ENCODE results near the gene MMGT1. TPM values are rescaled to one million over a fixed set of nuclear protein-coding genes. Genes with fewer than 3 reads are reported as not detected.

Gene MMGT1
- 7.3 TPM for polyA plus RNA-seq (2012; ENCODE audit: insufficient read length, low read depth)

GRCh38 chrX:135973548-135974278 is at the start of gene MMGT1:
Gene MMGT1 (minus strand): TSS chrX:135973988. CDS start chrX:135973675, 313 bp downstream.
- TF ChIP-seq REST (IDR thresholded peaks at IDR 0.05; ENCODE audit: insufficient read depth in 1 of 2, low read depth in 2 of 2, low read length in 2 of 2) (0 out of 4 replicates have a peak, but pooled peaks of 1 of the 2 experiments have one; percentile 10), FOXP2 (optimal IDR thresholded peaks at IDR 0.05; ENCODE audit: borderline replicate concordance, extremely low read depth, extremely low read length, insufficient read depth) (peak; percentile 2), TAF1 (IDR thresholded peaks at IDR 0.05; ENCODE audit: borderline replicate concordance, insufficient read depth, low read length) (0 out of 2 replicates have a peak, but pooled peaks have one; percentile 40), SIN3A (IDR thresholded peaks at IDR 0.05; ENCODE audit: borderline replicate concordance, insufficient read depth, low read length) (no peak)

- TF ChIP-seq REST (IDR thresholded peaks at IDR 0.05; ENCODE audit: insufficient read depth in 1 of 2, low read depth in 2 of 2, low read length in 2 of 2) (no peak), FOXP2 (optimal IDR thresholded peaks at IDR 0.05; ENCODE audit: borderline replicate concordance, extremely low read depth, extremely low read length, insufficient read depth) (no peak), TAF1 (IDR thresholded peaks at IDR 0.05; ENCODE audit: borderline replicate concordance, insufficient read depth, low read length) (no peak), POLR2AphosphoS5 (IDR thresholded peaks at IDR 0.05; ENCODE audit: low read depth, low read length) (no peak), SIN3A (IDR thresholded peaks at IDR 0.05; ENCODE audit: borderline replicate concordance, insufficient read depth, low read length) (no peak)
Measured at GRCh38 chrX:136021903-136022302, 48.1 kb upstream of the MMGT1 start.

- TF ChIP-seq POLR2AphosphoS5 (IDR thresholded peaks at IDR 0.05; ENCODE audit: low read depth, low read length) (no peak), TAF1 (IDR thresholded peaks at IDR 0.05; ENCODE audit: borderline replicate concordance, insufficient read depth, low read length) (no peak)
Measured at GRCh38 chrX:136021160-136021559, 47.4 kb upstream of the MMGT1 start.

GRCh38 chrX:136019226-136019625 is 45.4 kb upstream of the MMGT1 start:
- TF ChIP-seq TAF1 (IDR thresholded peaks at IDR 0.05; ENCODE audit: borderline replicate concordance, insufficient read depth, low read length) (no peak), SIN3A (IDR thresholded peaks at IDR 0.05; ENCODE audit: borderline replicate concordance, insufficient read depth, low read length) (no peak), POLR2AphosphoS5 (IDR thresholded peaks at IDR 0.05; ENCODE audit: low read depth, low read length) (no peak), REST (IDR thresholded peaks at IDR 0.05; ENCODE audit: insufficient read depth in 1 of 2, low read depth in 2 of 2, low read length in 2 of 2) (no peak), FOXP2 (optimal IDR thresholded peaks at IDR 0.05; ENCODE audit: borderline replicate concordance, extremely low read depth, extremely low read length, insufficient read depth) (no peak)

GRCh38 chrX:136016881-136017280 is 43.1 kb upstream of the MMGT1 start:
- TF ChIP-seq SIN3A (IDR thresholded peaks at IDR 0.05; ENCODE audit: borderline replicate concordance, insufficient read depth, low read length) (no peak), REST (IDR thresholded peaks at IDR 0.05; ENCODE audit: insufficient read depth in 1 of 2, low read depth in 2 of 2, low read length in 2 of 2) (no peak), TAF1 (IDR thresholded peaks at IDR 0.05; ENCODE audit: borderline replicate concordance, insufficient read depth, low read length) (no peak), POLR2AphosphoS5 (IDR thresholded peaks at IDR 0.05; ENCODE audit: low read depth, low read length) (no peak), FOXP2 (optimal IDR thresholded peaks at IDR 0.05; ENCODE audit: borderline replicate concordance, extremely low read depth, extremely low read length, insufficient read depth) (no peak)

Data from PFSK-1 (cell line).